Hepatic stellate cell (primary cell): Measurements from ENCODE around the gene VTA1.
"Not testable (repeated sequence)": the region's sequence is repeated elsewhere in the genome, so short reads cannot be mapped to it uniquely, and the experiment has no call there.

Experiments used
- DNase-seq: peaks from one replicate; pipeline ENCODE4 v3.0.0; 2011; ENCODE audit warnings: low spot score

Gene VTA1, protein sequence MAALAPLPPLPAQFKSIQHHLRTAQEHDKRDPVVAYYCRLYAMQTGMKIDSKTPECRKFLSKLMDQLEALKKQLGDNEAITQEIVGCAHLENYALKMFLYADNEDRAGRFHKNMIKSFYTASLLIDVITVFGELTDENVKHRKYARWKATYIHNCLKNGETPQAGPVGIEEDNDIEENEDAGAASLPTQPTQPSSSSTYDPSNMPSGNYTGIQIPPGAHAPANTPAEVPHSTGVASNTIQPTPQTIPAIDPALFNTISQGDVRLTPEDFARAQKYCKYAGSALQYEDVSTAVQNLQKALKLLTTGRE

DNA sequence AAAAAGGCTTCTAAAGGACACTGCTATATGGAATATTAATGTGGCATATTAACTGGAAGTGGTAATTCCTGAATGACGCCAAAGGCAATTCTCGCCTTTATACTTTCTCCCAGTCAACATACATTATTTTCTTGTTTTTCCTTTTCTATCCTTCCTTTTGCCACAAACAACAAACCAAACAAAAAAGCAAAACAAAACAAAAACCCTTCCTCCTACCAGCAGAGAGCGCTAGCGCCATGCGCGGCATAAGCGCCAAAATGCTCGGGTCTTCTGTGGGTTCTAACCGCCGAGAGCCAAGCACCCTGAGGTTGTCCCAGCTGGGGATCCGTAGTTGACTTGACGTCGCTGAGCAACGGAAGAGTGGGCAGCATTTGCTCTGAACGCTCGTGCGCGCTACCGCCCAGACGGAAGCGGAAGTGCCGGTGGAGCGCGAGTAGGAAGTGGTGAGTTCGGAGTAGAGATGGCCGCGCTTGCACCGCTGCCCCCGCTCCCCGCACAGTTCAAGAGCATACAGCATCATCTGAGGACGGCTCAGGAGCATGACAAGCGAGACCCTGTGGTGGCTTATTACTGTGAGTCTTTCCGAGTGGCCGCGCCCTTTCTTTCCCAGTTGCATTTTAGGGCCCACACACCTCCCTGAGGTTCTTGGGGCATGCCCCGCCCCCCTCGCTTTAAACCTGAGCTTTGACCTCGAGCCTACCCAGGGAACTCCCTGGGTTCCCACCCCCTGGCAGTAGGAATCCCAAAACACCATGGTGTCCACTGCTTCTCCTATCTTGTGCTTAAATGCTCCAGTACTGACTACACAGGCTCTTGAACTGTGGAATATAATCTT, at the start of gene VTA1, which contains the start of gene NMBR:
Gene VTA1 (plus strand): TSS at position 436 of the 835 bp plus-strand sequence. CDS start 25 bp downstream, at position 461.
Gene NMBR (minus strand): TSS at position 295 of the 835 bp plus-strand sequence. CDS start 58,464 bp downstream, outside the sequence.
- peak; percentile 82 for DNase-seq

DNA sequence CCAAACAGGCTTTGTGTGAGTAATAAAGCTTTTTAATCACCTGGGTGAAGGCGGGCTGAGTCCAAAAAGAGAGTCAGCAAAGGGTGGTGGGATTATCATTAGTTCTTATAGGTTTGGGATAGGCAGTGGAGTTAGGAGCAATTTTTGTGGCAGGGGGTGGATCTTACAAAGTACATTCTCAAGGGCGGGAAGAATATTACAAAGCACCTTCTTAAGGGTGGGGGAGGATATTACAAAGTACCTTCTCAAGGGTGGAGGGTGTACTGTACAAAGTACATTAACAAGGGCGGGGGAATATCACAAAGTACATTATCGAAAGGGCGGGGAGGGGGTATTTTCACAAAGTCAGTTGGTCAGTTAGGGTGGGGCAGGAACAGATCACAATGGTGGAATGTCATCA, 42.2 kb upstream of the VTA1 start:
- DNase-seq = not testable (repeated sequence)

DNA sequence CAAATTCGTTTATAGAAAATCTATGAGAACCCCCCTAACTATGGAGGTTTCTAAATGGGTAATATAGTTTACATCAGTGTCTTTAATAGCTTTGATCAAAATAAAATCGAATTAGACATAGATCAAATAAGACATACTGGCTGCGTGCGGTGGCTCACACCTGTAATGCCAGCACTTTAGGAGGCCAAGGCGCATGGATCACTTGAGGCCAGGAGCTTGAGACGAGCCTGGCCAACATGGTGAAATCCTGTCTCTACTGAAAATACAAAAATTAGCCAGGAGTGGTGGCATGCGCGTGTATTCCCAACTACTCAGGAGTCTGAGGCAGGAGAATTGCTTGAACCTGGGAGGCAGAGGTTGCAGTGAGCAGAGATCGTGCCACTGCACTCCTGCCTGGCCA, 36.2 kb upstream of the VTA1 start:
- not testable (repeated sequence) for DNase-seq

DNA sequence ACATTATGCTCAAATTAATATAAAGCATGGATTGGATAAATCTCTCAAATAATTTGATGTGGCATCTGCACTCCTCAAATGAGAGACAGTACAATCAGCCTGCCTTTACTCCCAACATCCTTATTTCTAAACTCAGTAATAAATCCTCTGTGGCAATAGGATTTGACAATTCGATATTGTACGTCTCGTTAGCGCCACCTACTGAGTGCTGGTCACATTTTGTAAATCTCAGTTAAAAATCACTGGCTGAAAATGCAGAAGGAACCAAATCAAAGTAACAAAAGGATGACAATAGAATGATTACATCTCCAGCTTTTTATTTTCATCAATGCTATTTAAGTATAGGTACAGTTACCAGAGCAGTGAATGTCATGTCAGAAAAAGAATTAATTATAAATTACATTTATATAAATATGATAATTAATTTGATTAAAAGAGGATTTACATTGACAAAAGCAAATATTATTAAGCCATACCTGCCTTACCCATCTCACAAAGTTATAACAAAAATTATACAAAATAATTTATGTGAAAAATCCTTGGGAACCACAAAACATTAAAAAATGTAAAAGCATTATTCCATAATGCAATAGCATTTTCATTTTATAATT, 34.5 kb upstream of the VTA1 start:
- peak; percentile 11 for DNase-seq

DNA sequence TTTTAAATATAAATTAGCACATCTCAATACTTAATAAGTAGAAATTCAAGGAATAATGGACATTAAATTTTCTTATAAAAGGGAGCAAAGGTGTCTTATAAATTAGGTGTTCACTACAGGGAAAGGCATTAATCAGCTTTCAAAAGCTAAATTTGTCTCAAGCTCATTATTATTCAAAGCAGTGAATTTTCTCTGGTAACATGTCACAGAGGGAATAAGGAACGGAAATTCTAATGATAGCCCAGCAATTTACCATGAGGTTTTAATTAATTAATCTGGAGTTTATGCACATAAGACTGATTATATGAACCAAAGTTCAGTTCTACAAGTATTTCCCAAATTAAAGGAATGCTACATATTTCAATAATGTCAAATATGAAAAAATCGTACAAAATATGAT, 29.7 kb upstream of the VTA1 start:
- DNase-seq = no peak

DNA sequence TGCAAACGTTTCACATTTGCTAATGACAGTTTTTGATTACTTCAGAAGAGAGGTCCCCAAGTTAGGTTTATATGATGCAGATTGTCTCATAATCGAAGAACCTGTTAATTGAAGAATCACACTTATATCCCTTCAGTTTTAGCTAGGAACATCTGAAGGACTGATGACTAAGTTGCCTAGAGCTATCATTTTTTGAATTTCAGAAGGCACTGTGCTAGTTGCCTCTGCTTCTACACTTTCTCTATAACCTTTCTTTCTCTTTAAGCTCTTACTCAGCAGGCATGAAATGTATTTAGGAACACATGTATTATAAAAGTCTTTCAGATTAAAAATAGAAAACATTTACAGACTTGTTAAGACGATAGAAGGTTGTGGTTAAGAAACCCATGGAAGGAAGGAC, 28.7 kb upstream of the VTA1 start:
- no peak for DNase-seq

DNA sequence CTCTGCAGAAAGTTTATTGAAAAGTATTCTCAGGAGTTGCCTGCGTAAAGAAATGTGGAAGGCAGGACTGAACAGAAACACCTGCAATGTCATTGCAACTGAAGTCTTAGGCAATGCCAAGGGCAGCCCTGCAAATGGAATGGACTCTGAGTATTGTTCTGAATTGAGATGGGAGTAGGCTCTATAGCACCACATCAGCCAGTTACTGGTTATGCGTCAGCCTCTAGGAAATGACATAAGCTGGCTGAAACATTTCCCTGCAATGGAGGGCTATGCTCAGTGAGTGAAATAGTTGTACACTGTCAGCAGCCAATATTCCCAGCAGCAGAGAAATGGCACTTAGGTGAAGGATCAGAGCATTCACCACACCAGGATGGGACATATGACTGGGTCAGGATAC, 28.1 kb upstream of the VTA1 start:
- DNase-seq = no peak

DNA sequence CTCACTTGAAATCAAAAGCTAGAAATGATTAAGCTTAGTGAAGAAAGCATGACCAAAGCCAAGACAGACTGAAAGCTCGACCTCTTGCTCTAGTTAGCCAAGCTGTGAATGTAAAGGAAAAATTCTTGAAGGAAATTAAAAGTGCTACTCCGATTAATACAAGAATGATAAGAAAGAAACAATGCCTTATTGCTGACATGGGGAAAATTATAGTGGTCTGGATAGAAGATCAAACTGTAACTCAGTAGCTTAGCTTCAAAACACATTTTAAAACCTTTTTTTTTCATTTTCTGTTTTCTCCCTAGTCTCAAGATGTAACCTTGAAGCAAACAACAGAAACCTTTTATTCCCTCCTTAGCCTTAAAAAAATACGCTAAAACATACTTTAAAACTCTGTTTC, 25.7 kb upstream of the VTA1 start:
- DNase-seq = no peak

DNA sequence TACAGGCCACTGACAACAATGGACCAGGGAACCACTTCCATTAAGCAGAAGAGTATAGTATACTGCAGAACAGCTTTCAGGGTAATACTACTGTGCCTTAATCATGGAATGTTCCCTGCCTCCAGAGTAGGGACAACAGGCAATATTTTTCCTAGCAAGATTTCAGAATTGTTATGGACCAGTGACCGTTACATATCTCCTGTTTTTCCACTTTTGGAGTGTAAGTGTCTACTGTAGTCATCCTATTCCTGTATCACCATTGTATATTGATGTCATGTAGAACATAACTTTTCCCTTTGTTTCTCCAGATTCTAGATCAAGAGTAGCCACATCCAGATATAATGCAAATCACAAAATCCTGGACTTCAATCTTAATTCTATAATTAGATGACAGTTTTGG, 16.2 kb upstream of the VTA1 start:
- no peak for DNase-seq

DNA sequence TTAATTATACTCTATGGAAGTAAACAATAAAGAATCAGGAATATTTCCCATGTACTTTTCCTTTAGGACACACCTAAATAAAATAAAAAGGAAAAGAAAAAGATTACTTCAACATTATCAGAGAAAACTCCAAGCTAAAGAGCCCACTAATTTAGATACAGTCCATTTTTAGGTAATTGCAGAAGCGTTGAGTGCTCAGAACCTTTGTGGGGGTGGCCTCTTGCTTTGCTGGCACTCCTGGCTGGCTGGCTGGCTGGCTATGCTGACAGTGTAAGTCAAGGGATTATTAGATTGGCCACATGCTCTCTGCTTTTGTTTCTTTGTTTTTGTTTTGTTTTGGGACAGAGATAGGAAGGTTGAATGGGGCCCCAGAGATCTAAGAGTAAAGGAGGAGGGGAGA, 14.4 kb upstream of the VTA1 start, which contains the start of gene GJE1:
Gene GJE1 (plus strand): TSS at position 301 of the 400 bp plus-strand sequence. CDS start 234 bp downstream, outside the sequence.
- DNase-seq = no peak

DNA sequence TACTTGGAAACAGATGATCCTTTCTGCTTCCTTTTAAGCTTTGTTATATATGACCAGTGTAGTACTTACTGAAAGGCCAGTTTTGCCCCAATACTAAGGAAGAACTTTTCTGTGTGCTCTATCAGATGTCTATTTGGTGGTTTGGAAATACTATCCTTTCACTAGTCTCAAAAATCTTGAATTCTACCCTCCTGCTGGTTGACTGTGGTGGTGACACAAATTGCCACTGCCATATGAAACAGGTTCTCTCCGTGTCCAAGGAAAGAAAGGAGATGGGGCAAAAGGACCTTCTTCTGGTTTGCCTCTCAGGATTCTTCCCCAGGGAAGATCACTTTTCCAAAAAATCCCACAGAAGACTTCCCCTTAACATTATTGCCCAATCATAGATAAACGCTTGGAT, 8.2 kb upstream of the VTA1 start:
- DNase-seq = no peak

DNA sequence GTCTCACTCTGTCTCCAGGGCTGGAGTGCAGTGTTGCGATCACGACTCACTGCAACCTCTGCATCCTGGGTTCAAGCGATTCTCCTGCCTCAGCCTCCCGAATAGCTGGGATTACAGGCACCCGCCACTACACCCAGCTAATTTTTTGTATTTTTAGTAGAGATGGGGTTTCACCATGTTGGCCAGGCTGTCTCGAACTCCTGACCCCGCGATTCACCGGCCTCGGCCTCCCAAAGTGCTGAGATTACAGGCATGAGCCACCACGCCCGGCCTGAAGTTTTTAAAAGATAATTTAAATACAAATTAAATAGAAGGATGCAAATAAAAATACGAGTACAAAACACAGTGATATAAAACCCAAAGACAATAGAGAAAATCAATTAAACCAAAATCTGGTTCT, 5.5 kb upstream of the VTA1 start:
- DNase-seq = not testable (repeated sequence)

DNA sequence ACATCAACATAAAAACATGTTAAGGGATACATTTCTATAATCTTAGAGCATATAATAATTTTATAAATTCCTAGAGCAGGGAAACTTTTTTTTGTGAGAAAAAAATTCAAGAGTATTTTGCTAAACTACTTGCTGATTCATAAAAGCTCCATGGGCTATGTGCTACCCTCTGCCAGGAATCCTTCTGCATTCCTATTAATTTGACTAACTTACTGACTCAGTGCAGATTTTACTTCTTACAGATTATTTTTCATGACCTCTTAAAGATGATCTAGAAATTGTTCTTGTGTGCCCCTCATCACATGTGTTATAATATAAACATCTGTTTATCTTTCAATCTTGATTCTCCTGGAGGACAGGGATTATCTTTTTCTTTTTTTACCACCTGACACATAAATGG, 5.7 kb downstream of the VTA1 start:
- peak; percentile 42 for DNase-seq

DNA sequence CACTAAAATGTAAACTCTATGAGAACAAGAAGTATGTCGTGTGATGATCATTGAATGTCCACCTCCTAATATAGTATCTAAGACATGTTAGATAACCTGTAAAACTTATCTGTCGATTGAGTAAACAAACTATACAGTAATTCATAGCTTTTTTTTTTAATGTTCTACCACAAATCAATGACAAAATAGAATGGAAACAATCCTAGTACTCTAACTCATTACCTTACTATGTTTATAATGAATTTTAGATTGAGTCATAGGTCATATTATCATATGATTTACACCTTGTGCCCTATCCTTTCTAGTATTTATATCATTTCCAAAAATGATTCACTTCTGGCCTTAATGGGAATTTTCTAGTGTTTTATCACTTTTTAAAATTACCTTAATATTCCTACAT, 6.1 kb downstream of the VTA1 start:
- DNase-seq = no peak

DNA sequence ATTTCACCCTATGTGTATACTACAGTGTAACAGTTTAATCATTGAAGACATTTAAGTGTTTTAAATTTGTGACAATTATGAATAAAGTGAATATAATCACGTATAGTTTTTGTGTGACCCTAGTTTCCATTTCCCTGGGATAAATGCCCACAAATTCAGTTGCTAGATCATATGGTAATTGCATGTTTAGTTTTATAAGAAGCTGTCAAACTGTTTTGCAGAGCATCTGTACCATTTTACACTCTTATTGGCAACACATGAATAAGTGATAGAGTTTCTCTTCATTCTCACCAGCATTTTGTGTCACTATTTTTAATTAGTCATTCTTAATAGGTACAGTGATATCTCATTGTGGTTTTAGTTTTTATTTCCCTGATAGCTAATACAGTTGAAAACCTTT, 7.3 kb downstream of the VTA1 start:
- no peak for DNase-seq

DNA sequence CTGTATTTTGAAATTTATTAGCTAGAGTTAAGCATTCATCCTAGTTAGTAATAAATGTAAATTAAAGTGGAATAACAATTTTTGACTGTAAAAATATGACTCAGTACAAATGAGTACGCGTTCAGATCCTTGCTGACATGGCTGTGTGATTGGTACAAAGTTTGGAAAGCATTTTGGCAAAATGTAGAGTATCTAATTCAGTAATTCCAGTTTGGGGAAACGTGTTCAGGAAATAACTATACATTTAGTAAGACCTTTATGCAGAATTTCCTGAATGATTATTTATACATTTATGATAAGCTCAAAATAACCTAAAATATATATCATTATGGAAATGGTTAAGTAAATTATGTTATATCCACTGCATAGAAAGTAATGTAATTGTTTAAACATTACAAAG, 8.0 kb downstream of the VTA1 start:
- no peak for DNase-seq

DNA sequence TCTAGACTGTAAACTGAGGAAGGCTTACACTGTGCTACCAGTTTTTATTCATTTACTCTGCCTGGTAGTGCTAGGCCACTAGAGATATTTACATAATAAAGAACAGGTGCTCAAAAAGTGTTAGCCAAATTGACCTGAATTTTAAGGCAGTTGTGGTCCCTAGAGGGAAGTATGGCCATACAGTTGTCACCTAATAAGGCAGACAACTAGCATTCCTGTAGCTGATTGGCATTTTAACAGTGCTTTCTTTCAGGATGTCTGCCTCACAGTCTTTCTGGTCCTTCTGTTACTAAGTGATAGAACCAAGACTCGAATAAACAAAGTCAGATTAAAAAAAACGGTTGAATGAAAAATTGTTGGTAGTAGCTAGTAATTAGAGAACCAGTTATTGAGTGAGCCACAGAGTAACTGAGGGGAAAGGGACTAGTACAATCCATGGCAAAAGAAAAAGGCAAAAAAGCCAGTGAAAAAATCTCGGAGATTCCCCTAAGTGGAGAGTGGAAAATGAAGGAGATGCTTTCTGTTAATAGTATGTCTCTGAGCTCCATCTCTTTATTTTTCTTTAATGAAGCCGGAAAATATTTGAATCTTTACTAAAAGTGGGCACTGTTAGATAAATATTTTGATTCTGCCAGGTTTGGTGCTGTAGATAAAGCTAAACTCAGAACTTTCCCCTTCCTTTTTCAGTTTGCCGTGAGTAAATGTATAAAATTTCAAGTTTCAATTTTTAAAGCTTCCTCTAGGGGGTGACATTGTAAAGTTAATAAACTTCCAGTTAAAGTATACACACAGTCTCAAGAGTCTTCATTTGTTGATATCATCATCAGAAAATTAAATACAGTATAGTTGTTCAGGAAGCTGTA, 9.1 kb downstream of the VTA1 start:
- peak; percentile 6 for DNase-seq

DNA sequence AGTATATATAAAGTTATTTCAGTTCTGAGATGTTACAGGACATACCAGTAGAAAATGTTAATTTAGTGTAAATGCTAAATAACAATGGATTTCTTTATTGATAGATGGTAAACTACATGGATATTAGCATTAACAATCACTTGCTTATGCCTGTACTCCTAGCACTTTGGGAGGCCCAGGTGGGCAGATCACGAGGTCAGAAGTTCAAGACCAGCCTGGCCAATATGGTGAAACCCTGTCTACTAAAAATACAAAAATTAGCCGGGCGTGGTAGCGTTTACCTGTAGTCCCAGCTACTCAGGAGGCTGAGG, 9.7 kb downstream of the VTA1 start:
- DNase-seq = not testable (repeated sequence)

DNA sequence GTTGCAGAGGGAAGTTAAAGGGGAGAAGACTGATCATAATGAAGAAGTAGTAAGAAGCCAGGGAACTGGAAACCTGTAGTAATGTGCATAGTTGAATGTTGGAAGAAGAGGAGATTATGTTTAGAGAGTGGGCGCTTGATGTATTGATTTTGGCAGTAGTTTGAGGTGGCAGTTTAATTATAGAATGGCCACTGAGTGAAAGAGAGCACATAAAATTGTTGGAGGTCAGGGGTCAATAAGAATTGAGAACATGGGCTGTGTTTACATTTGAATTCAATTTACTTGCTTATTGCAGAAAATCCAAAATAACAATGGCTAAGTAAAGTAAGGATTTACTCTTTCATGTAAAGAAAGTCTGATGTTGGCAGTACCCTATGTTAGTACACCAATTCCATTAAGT, 15.7 kb downstream of the VTA1 start:
- no peak for DNase-seq

DNA sequence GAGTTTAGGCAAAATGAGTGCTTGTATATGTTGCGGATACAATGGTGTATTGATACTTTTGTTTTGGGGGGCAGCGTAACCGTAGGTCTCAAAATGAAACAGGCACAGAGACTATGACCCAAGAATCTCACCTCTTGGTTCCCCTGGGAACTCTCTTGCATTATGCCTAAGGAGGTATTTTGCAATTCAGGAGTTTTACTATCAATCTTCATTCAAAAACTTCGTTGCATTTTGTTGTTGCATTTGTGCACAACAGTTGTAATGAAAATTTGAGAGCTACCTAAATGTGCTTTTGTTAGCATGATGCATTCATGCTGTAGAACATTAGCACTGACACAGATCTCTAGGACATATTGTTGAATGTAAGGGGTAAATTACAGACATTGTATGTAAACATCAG, 18.2 kb downstream of the VTA1 start:
- DNase-seq = no peak

DNA sequence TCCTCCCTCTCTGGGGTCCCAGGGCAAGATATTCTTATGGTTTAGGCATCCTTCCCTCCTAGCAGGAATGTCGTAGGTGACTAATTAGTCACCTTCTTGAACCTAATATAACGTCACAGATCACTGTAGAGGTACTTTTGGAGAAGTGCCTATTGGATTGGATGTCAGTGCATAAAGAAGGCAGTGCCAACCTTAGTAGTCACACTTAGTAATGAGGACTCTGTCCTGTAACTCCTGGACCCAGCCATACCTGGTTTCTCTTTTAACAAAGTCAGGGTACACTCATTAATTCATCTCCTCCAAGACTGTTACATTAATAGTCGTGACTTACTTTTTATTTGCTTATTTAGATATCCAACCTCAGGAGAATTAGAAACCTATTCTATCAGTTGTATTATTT, 20.0 kb downstream of the VTA1 start:
- no peak for DNase-seq

DNA sequence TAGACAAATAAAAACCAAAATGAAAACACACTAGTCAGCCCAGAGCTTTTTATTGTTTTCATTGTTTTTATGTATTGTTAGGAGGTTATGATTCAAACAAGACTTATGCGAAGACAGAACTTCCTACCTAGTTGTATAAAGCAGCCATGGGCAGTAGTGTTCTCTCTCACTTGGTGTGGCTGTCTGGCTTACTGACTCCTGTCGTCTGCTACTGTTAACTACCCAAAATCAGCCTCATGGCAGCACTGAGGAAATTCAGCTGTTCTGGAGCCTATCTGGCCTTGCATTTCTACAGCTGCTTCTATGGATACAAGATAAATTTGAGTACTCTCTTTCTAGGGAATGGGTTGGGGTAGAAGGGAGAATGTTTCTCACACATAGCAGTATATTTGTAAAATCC, 20.4 kb downstream of the VTA1 start:
- no peak for DNase-seq
